ENCODE data around the gene ZNHIT6.

DNA sequence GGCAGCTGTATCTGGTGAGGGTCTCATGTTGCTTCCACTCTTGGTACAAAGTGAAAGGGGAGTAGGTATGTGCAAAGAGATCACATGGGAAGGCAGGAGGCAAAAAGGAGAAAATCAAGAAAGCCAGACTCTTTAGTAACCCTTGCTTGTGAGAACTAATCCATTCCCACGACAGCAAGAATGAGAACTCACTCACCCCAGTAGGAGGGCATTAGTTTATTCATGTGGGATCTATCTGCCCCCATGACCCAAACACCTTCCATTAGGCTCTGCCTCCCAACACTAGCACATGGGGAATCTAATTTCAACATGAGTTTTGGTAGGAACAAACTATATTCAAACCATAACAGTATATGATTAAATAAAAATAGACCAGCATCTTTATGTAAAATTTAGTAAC lies 57.6 kb downstream of the ZNHIT6 start:
- TF ChIP-seq CTCF (IDR thresholded peaks at IDR 0.05) (no peak), EZH2 (IDR thresholded peaks at IDR 0.05; ENCODE audit: borderline replicate concordance, insufficient read depth, low read depth, low read length, poor library complexity, severe bottlenecking) (no peak)

Data from B cell (primary cell).